NCI-H2107 (cell line): ENCODE data around the gene FUT8.
"Not testable (repeated sequence)": the region's sequence is repeated elsewhere in the genome, so short reads cannot be mapped to it uniquely, and the experiment has no call there.

Experiments
- DNase-seq: peaks from one replicate; lab custom pipeline; 2025; lab: John Stamatoyannopoulos, UW

The FUT8 gene

DNA sequence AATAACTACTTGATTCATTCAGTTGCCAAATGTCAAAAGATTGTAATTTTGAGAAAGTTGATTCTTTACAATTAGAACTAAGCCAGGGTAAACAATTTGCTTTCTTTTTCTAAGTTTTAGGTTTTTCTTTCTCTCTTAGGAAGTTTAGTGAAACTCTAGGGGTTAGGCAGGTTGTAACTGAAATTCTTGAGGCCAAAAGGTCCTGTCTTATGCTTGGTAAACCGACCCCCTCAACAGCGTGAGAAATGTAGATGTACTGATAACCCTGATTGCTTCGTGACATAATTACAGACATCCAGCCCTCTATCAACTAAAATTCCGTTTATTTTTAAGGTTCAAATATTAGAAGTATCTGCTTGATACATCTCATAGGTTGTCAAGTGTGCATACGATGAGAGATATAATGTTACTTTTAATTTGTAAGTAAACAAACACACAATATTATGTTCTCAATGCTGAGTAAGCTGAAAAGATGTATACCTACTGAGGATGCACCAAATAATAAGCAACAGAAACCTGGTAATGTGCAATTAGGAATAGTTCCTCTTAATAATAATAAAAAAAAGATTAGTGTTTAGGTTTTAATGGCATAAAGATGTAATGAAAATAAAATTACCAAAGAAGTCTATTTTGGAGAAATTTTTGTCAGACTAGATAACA is 7.2 kb downstream of the FUT8 start:
- no peak for DNase-seq

DNA sequence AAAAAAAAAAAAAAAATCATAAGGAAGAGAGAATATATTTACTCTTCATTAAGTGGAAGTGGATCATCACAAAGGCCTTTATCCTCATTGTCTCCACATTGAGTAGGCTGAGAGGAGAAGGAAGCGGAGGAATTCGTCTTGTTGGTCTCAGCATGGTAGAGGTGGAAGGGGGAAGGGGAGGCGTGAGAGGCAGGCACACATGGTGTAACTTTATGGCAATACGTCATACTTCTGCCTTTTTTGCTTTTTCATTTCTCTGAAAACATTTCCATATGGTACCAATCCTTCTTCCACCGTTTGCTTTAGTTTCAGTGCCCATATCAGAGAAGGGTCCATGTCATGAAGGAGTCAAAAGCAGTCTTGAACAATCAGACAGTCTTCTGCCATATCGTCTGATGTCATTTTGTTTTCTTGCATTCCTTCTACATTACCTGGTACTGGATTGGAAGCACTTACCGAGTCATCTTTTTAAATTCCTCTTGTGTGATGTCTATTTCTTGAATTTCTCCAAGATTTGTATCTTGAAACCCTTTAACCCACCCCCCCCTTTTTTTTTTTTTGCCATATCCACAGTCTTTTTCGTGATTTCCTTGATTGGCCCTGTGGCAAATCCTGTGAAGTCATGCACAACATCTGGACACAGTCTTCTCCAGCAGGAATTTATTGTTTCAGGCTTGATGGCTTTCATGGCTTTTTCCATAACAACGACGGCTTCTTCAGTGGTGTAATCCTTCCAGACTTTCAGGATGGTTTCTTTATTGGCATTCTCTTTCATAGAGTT is 8.9 kb downstream of the FUT8 start:
- DNase-seq: no peak

GRCh38 chr14:65422088-65422834 is 9.7 kb downstream of the FUT8 start:
- DNase-seq: no peak

DNA sequence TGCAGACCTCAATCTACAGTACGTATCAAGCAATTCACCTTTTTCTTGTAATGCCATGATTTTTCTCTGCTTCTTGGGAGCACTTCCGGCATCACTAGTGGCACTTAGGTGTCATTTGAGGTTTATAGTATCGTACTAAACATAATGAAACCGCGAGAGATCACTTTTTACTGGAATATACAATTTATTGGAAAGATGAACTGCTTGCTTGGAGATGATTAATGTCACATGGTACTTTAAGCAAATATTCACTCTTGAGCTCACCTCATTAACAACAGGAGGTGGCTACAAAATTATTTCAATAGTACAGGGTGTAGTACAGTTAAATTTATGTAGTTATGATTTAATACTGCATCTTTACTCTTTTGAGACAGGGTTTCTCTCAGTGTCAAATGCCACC is 11.5 kb downstream of the FUT8 start:
- no peak for DNase-seq

GRCh38 chr14:65424531-65424930 is 12.0 kb downstream of the FUT8 start:
- DNase-seq: no peak

- no peak for DNase-seq
These were observed 13.4 kb downstream of the FUT8 start for GRCh38 chr14:65425885-65426284.

DNA sequence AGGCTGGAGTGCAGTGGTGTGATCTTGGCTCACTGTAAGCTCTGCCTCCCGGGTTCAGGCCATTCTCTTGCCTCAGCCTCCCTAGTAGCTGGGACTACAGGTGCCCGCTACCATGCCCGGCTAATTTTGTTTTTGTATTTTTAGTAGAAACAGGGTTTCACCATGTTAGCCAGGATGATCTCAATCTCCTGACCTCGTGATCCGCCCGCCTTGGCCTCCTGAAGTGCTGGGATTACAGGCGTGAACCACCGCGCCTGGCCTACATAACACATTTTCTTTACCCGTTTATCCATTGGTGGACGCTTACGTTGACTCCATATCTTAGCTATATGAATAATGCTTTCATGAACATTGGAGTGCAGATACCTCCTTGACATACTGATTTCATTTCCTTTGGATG is 14.4 kb downstream of the FUT8 start:
- DNase-seq: not testable (repeated sequence)

DNA sequence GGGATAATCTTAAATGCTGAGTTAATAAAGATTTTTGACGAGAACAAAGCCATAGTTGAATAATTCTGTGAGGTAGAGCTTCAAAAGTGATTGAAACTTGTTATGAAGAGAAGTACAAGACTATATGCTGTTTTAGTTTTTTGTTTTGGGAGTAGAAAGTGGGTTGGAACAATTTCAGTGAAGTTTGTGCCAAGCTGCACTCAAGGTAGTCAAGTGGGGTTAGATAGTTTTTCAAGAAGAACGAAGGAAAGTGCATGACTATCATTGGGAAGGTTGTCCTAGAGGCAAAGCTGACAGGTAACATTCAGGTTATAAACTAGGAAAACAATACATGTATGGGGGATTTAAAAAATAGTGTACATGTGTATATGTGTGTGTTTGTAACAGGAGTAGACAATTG is 16.2 kb downstream of the FUT8 start:
- no peak for DNase-seq

- no peak for DNase-seq
These were observed 17.2 kb downstream of the FUT8 start for GRCh38 chr14:65429757-65430156.

DNA sequence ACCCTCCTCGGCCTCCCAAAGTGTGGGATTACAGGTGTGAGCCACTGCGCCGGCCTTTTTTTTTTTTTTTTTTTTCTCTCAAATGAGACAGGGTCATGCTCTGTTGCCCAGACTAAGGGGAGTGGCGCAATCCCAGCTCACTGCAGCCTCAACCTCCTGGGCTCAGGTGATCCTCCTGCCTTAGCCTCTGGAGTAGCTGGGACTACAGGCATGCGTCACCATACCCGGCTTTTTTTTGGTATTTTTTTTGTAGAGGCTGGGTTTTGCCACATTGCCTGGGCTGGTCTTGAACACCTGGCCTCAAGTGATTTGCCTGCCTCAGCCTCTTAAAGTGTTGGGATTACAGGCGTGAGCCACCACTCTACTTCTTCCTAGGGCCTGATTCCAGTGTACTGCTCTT is 18.7 kb downstream of the FUT8 start:
- no peak for DNase-seq

GRCh38 chr14:65431951-65432350 is 19.4 kb downstream of the FUT8 start:
- no peak for DNase-seq

DNA sequence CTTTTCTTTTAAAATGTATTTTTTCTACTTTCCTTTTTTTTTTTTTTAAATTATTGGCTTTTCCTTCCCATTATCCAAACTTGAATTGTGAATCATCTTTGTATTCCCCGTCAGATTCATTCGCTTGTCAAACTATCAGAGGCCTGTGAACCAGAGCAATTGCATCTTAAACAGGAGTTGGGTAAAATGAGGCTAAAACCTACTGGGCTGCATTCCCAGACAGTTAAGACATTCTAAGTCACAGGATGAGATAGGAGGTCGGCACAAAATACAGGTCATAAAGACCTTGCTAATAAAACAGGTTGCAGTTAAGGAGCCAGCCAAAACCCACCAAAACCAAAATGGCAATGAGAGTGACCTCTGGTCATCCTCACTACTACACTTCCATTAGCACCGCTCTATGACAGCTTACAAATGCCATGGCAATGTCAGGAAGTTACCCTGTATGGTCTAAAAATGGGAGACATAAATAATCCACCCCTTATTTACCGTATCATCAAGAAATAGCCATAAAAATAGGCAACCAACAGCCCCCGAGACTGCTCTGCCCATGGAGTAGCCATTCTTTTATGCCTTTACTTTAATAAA is 19.9 kb downstream of the FUT8 start:
- DNase-seq: no peak

GRCh38 chr14:65433157-65433556 is 20.6 kb downstream of the FUT8 start:
- no peak for DNase-seq

DNA sequence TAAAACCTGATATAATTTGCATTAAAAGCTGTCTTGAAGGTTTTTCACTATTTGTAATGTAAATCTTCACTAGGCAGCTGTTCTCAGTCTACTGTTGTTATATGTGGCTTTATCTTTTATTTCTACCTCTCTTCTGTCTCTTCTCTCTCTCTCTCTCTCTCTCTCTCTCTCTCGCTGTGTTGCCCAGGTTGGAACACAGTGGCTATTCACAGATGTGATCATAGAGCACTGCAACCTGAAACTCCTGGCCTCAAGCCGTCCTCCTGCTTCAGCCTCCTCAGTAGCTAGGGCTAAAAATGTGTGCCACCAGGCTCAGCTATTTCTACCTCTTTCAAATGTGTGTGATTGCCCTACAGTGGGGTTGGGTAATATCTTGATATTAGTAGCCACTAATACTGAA is 21.1 kb downstream of the FUT8 start:
- no peak for DNase-seq

GRCh38 chr14:65434216-65434850 is 21.8 kb downstream of the FUT8 start:
- DNase-seq: no peak

GRCh38 chr14:65438266-65438933 is 25.9 kb downstream of the FUT8 start:
- DNase-seq: no peak

GRCh38 chr14:65439117-65439516 is 26.6 kb downstream of the FUT8 start:
- no peak for DNase-seq

DNA sequence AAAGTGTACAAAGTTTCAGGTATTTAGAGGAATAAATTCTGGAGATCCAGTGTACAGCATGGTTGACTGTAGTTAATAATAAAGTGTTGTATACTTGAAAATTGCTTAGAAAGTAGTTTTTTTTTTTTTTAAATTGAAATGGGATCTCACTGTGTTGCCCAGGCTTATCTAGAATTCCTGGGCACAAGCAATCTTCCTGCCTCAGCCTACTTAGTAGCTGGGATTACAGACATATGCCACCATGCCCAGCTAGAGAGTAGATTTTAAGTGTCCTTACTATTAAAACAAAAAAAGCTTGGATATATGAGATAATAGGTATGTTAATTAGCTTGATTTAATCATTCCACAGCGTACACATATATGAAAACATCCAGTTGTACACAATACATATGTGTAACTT is 27.7 kb downstream of the FUT8 start:
- DNase-seq: no peak

- no peak for DNase-seq
These were observed 31.7 kb downstream of the FUT8 start for GRCh38 chr14:65444230-65444629.

GRCh38 chr14:65446159-65446558 is 33.6 kb downstream of the FUT8 start:
- DNase-seq: no peak

DNA sequence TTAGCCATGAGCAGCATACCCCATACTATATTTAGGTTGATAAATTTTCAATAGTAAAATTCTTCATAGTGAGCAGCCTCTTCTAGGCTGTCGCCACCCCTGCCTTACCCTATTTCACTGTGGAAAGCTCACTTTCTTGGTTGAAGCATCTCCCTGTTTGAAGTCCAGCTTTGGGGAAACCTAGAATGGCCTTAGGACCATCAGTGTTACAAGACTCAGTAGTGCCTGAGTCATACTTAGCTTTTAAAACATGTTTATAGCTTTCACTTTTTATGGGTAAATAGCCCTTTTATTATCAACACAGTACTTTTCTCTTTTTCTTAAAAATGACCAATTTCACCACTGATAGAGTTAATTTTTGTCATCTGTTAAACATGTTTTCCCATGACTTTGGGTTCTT is 37.1 kb downstream of the FUT8 start:
- no peak for DNase-seq
